Thyroid gland (tissue), 4 donors: ENCODE data around the gene USP46.

Source experiments
- CTCF ChIP-seq, 6 experiments: fragments of 200-600 bp in 3 of 6; fragments of 450-650 bp in 3 of 6; sonication (generic) in 3 of 6; IDR thresholded peaks; one replicate each; pipeline ENCODE4 v1.5.1; 2016 to 2019; ENCODE audit warnings: antibody characterized with exemption in 6 of 6, mild to moderate bottlenecking in 2 of 6, inconsistent platforms in 1 of 6, moderate library complexity in 1 of 6
- POLR2A ChIP-seq, 2 donors: fragments of 450-650 bp; IDR thresholded peaks; one replicate each; pipeline ENCODE4 v1.6.1; 2017; ENCODE audit warnings: antibody characterized with exemption in 2 of 2, mild to moderate bottlenecking in 2 of 2, moderate library complexity in 1 of 2

GRCh38 chr4:52627876-52628275 is 31.2 kb downstream of the USP46 start:
- no peak for TF ChIP-seq CTCF (IDR thresholded peaks at IDR 0.05)
- TF ChIP-seq POLR2A (IDR thresholded peaks at IDR 0.05), result no peak
